GM15510 (cell line): ENCODE measurements around the gene MKX.

ENCODE experiments used
- POLR2A ChIP-seq: IDR thresholded peaks from 3 replicates; pipeline ENCODE4 v1.6.1; 2011; ENCODE audit warnings: borderline replicate concordance; ENCODE audit not compliant: insufficient read length; ENCODE audit errors: extremely low read depth

MKX gene

DNA sequence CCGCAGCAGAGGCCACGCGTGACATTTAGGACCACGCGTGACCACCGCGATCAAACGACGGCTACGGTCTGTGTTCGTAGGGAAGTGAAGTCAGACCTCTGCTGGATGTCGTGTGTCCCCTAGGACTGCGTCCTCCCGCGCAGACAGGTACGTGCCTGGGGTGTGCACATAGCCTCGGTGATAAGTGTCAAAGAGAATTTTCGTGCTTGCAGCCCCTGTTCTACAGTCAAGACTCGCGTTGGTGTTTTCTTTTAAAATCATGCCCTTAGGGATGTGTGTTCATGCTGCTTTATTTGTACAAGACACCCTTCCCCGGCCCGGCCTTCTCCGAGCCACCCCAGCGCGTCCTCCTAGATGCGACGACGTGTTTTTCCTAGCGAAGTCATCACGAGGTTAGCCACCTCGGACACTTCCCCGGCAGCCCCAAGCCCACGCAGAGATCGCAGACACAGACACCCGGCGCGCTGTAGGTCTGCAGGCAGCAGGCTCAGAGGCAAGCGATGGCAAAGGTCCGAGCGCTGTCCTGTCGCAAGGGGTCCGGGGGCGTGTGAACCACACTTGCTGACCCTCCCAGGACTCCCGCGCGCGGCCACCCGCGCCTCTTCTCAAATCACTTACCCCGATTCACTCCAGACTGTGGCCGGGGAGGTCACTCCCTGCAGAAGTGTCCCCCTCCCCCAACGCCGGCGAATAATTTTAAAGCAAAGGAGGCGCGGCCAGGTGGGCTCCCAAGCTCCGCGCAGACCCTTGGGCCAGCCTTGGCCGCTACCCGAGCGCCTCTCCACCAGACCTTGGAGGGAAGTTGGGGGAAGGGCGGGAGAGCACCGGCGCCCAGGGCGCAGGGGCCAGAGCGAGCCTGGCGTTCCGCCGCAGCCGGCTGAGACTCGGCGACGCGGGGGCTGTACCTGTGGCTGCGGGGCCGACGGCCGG is 552 bp downstream of the MKX start:
- TF ChIP-seq POLR2A = no peak

DNA sequence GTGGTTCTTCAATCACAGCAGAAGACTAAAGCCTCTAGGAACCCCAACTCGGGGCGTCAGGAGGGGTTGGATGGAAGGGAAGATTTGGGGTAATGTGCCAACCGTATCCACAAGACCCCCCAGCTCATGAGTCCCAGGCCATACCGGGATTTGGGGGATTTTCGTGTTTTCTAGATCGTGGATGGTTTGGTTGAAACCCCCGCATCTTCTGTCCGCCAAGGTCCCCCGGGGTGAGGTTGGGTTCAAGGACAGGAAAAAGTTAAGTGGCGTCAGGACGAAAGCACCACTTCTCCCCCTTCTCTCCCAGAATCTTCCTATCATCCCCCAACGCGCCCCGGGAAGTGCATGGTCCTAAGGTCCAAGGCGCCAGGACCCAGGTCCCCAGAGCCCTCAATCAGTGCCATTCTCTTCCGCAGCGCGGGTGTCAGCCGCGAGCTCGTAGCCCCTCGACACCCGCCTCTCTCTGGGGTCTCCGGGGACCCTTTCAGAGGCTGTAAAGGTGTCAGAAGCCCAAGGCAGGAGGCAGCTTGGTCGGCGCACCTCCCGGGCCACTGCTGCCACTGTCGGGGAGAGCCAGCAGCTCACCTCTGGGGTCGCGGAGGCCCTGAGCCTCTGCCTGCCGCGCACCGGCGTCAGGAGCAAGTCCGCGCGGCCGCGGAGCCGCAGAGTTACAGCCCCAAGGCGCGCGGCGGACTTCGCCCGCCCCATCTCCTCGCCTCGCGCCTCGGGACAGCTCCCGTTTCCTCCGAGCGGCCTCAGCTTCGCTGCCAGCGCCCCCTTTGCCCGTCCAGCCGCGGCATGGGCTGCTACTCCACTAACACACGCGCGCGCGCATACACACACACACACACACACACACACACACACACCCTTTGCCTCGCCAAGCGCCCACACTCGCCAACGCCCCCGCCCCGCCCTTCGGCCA is 1.5 kb downstream of the MKX start:
- no peak for TF ChIP-seq POLR2A

DNA sequence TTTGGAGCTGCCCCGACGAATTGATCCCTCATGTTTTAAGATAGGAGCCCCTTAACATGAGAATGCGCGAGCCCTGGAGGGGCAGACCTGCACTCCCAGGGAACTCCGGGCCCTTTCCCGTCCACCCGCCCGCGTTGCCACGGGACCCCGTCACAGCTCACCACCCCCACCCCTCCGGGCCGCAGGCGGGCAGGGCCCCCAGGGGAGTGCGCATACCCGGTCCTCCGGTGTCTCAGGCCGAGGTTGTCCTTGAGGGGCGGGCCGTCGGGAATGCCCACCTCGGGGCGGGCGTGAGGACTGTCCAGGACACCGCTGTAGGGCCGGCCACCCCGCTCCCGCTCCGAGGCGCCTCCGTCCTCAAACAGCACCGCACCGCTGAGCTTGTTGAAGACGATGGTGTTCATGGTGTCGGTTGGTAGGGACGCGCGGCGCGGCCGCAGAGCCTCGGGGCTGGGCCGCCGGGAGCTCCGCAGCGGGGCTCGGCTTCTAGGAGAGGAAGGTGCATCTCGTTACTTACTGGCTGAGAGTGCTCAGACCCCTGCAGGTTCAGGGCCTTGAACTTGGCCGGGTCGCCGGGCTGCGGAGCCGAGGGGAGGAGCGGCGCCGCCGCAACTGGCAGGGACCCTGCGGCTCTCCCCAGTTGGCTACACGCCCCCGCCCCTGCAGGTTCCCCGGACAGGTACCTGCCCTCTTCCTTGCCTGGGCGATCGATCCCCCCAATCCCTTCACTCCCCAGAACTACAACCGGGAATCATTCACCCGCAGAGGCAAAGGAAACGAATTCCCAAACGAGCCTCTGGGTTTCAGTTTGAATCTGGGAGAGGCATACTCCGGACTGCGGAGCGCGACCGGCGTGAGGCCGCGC is 2.4 kb downstream of the MKX start:
- TF ChIP-seq POLR2A = no peak

DNA sequence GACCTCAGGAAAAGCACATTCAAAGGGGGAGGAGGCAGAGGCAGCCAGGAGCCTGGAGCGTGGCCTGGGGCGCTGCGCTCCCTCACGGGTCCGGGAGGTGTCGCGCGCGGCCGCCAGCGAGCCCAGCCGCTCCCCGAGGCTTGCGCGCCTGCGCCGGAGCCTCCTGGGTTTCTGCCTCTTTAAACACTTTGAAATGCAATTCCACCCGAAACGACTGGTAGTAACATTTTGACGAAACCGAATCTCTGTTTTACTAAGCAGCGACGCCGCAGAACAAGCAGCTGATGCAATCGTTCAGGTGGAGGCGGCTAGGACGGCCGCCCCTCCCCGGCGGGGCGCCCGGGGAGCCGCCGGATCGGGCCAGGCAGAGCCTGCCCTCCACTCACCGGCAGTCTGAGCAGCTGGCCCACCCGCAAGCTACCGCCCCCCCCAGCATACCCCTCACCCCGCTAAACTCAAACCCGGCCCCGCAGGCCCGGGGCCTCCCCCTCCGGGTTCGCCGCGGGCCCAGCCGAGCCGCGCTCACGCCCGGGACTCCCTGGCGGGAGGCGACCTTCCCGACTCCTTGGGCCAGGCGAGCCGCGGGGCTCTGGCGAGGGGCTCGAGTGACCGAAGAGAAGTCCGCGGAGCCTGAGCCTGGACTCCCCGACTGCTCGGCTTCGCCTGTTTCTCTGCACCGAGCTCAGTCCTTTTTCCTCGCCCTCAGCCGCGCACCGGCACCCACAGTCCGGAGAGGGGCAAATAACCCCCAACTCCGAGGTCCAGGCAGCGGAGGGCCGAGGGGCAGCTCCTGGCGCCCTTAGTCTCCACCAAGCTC is 3.2 kb downstream of the MKX start:
- TF ChIP-seq POLR2A = no peak

DNA sequence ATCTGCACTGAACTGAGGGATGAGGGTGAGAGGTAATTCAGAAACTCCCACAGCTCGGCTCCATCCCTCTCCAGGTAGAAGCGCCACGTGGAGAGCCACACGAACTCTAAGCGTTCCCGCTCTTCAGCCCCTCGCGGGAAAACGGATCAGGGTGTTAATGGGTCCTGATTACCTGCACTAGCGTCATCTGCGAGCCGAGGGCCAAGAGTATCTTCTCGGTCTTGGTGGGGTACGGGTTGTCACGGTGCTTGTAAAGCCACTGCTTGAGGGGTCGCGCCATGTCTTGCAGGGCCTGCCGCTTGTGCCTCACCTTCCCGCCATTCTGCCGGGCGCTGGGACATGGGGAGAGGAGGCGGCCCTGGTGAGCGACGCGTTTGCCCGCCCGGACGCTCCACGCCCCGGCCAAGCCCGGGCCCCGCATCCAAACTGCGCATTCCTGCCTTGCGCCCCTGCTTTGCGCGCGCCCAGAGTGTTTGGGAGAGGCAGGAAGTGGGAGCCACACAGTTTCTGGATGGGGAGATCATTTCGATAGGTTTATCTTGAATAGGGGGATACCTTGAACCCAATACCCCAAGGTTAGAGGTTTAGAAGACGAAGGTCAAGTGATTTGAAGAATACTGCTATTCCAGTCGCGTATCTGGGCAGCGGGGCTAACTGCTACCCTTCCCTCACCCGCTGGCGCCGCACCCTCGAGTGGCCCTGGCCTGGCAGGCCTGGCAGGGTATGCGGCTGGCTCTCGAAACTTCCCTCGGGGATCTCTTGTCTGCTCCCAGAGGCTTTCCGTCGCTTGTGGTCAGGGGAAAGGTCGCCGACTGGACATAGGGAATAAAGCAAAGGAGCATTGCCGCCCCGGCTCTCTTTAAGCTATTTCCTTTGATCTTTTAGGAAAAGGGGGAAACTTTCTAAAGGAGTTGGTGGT is 4.2 kb downstream of the MKX start:
- TF ChIP-seq POLR2A = no peak

DNA sequence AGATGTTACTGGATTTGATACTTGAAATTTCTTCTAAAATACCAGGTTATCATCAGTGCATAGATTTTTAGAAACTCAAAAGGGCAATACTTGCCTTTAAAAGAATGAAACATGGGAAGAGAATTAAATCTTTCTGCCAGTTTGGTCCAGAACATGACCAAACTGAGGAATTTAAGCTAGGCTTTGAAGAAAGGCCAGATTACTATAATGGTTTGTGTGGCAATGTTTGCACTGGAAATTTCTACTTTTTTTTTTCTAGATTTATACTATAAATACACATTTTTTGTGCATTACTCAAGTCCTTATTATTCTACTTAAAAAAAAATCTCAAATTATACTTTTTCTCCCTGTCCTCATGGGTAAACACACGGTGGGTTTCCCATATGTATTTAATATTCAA is 9.2 kb downstream of the MKX start:
- no peak for TF ChIP-seq POLR2A

DNA sequence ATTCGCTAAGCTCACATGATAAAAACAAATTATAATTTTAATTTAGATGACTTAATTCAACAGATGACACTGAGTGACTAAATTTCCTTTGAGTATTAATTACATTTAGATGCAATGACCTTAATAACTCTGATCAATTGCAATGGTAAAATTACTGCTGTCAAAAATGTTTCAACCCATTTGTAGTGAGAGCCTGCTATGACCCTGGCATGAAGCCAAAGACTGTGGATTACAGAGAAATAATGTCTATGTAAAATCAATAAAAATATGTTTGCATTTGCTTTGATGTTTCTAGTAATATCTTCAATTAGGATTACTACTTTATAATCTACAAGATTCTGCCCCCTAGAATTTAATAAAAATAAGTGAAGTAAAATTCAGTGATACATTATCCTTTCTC is 15.6 kb downstream of the MKX start:
- TF ChIP-seq POLR2A = no peak

DNA sequence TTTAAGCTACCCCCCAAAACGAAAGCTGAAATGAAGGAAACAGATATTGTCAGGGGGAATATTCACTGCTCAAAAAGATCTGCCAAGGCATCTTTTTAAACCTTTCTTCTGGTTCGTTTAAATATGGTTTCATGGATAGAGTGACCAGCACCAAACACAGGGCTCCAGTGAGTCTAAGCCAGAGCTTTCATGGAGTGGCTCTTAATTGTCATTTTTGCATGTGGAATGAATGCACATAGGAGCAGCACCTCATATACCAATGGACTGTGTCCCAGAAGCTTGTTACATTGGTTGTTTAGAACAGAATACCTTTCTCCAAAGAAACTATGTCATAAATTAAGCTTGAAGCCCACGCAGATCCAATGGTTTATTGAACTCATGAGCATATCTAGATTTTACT is 17.3 kb downstream of the MKX start:
- no peak for TF ChIP-seq POLR2A

DNA sequence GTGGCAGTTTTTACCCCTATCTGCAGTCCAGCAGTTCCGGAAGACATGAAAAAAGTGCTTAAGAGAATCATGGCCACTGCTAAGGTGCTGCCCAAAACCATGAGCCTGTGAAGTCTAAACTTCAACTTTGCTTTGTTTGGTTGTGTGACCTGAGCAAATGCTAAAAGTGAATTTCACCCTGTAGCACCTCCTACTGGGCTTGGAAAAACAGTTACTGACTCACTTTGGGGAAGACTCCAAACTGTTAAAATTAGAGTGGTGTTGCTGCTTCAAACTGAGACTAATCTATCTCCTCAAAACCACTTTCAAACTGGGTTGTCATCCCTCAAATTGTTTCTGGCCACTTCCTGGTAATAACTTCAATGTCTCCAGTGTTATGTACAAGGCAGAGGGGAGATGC is 21.3 kb downstream of the MKX start:
- TF ChIP-seq POLR2A = no peak

DNA sequence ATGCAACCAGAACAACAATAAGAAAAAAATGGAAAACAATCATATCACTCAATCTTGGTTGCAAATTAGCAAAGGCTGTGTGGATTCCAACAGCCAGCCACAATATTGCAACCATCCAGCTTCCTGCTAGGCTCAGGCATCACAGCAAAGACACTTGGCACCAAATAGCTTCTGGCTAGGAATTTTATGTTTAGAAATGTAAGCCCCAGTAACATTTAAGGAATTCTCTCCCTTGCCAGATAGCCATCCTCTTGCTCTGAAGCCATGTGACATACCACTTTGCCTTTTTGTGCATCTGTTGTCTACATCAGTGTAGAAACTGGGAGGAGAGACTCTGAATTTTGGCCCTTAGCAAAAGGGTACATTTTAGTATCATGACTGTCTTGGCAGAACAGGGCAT is 22.2 kb downstream of the MKX start:
- no peak for TF ChIP-seq POLR2A

DNA sequence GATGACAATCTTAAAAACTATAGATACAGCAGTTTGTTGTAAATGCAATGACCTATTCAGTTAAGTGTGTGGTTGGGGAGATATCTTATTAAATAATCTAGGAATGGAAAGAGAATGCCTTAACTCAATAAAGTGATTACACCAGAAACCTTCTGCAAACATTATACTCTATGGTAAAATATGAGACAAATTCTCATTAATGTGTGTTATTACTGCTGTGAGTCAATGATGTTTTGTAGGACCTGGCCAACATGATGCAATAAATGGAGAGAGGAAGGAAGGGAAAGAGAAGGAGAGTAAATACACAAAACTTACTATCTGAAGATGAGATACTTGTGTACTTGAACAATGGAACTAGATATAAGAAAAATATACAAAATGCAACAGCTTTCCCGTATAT is 25.1 kb downstream of the MKX start:
- TF ChIP-seq POLR2A = no peak

DNA sequence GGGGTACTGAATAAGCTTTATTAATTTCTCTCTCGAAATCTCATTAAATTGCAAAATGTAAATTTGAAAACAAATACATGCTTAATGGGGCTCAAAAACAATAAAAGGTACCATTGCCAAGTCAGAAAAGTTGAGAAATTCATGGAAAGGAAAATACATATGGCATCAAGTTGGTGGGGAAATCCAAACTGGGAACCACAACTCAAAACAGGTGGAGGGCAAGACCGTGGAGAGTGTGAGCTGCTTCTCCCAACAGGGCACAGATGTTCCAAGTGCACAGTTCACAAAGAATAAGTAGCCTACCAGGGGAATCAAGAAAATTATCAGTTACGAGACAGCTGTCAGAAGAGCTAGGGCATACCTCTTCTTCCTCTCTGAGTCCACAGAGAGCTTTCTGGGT is 26.6 kb downstream of the MKX start:
- TF ChIP-seq POLR2A = no peak

DNA sequence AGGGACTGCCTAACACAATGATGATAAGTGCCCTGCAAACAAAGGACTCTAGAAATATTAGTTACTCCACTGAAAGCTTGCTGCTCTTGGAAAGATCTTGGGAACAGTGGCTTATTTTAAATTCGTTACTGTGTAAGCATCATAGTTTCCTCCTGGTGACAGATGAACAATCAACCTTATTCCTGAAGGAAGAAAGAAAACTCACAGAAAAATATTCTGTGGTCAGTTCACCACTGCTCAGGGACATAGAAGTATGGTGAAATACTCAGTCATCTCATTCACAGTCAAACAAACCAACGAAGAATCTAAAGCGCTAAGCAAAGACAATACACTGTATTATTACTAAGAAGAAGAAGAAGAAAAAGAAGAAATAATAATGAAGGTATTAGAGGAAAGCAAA is 27.8 kb downstream of the MKX start:
- no peak for TF ChIP-seq POLR2A
